ENCODE results near the gene ZYX.
"Not testable (repeated sequence)": the region's sequence is repeated elsewhere in the genome, so short reads cannot be mapped to it uniquely, and the experiment has no call there.

Gene ZYX

DNA sequence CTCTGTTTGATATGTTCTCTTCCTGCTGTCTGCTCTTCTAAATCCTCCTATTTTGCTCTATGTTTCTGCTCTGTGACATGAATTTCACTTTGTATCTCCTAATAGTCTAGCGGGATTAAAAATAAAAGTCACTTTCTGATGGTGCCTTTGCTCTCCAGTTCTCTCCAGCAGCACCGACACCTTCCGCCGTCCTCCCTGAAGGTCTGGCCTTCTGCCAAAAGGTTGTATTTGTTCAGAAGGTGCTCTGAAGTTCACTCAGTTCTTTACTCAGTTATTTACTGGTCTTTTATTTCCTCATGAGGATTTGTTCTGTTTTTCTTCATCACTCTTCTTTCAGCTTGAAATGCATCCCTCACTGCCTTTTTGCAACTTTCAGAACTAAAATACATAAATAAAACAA is 38.7 kb downstream of the ZYX start:
- no peak for FAIRE-seq

DNA sequence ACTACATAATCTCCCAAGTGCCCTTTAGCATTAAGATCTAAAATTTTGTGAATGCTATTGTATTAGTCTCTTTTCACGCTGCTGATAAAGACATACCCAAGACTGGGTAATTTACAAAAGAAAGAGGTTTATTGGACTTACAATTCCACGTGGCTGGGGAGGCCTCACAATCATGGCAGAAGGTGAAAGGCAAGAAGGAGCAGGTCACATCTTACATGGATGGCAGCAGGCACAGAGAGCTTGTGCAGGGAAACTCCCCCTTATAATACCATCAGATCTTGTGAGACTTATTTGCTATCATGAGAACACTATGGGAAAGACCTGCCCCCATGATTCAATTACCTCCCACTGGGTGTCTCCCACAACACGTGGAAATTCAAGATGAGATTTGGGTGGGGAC is 39.5 kb downstream of the ZYX start:
- FAIRE-seq = not testable (repeated sequence)

- FAIRE-seq = no peak
Measured at GRCh38 chr7:143422033-143422432, 40.9 kb downstream of the ZYX start.

DNA sequence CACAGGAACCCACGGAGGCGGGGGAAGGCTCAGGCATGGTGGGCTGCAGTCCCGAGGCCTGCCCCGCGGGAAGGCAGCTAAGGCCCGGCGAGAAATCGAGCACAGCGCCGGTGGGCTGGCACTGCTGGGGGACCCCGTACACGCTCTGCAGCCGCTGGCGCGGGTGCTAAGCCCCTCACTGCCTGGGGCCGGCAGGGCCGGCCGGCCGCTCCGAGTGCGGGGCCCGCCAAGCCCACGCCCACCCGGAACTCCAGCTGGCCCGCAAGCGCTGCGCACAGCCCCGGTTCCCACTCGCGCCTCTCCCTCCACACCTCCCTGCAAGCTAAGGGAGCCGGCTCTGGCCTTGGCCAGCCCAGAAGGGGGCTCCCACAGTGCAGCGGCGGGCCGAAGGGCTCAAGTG is 43.3 kb downstream of the ZYX start:
- not testable (repeated sequence) for FAIRE-seq

DNA sequence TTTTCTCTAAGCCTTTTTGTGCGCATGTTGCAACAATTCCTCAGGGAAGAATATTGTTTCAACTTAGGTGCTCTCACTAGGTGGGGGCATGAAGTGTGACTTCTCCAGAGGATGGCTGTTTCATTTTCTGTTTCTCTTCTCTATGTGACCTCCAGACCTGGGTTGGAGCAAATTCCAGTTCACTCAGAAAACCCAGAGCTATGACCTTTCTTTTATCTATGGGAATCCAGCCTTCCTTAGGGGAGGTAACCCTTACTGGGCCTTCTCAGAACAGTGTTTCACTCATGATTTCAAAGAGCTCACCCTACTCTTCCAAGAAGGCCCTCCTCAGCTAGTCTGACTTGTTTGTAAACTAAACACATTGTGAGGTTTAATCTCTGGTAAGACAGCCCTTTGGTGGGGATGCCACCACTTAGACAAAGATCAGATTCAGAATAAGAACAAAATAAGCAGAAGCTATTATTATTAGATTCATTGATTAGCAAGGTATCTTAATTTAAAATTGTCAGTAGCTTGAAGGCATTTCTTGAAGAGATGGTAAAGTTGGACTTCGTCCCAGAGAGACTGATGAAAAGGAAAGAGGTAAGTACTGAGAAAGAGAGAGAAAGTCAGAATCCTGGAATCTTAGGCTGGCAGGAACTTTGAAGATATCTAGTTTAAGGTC is 45.5 kb downstream of the ZYX start:
- FAIRE-seq = no peak

- FAIRE-seq = no peak
Measured at GRCh38 chr7:143429770-143430698, 48.9 kb downstream of the ZYX start.

- FAIRE-seq = no peak
Measured at GRCh38 chr7:143431109-143431508, 50.0 kb downstream of the ZYX start.

DNA sequence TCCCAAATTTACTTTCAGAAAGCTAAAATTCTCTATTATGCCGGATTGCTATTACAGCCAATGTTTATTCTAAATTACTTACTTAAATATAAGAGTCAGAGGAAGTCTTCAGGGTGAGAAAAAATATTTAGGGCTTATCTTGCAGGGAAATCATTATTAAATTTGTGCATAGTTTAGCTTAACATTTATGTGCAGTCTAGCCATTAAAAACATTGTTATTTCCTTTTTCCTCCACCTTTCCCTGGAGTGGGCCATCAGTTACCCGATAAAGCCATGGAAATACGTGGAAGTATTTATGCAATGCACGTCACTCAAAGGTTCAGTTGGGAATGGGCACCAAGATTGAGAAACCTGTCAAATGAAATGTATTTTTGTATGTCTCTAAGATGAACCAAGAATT is 52.6 kb downstream of the ZYX start:
- FAIRE-seq = no peak

DNA sequence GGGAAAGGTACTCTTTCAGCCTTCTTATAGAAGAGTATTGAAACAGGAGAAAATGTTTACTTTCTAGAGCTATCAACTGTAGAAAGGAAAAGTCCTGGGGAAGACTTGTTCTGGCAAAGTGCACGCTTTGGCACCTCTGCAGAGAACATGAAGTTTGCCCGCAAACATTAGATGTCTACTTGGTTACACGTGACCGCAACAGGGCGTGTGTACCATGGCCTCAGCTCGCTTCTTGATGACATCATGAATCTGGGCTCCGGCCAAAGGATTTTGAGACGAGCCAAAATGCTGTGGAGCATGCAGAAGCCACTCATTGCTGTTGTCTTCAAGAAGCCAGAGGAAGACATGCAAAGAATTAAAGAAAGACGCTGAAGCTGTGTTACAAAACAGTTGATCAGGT is 53.5 kb downstream of the ZYX start:
- no peak for FAIRE-seq

DNA sequence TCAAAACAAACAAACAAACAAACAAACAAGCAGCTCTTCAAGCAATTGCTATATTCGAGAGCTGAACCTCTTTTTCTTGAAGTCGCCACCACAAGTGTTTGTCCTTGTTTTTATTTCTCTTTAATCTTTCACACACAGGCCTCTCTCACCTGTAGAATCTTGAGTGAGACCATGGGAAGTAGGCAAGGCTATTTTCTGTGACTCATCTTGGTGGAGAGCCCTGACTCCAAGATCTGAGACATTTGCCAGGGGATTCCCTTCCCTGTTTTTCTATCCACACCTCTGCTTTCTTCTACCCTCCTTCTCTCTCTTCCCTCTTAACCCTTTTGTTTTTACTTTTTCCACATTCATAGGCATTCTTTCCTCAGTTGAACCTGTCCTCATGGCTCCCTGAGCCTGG is 54.1 kb downstream of the ZYX start:
- FAIRE-seq = no peak

DNA sequence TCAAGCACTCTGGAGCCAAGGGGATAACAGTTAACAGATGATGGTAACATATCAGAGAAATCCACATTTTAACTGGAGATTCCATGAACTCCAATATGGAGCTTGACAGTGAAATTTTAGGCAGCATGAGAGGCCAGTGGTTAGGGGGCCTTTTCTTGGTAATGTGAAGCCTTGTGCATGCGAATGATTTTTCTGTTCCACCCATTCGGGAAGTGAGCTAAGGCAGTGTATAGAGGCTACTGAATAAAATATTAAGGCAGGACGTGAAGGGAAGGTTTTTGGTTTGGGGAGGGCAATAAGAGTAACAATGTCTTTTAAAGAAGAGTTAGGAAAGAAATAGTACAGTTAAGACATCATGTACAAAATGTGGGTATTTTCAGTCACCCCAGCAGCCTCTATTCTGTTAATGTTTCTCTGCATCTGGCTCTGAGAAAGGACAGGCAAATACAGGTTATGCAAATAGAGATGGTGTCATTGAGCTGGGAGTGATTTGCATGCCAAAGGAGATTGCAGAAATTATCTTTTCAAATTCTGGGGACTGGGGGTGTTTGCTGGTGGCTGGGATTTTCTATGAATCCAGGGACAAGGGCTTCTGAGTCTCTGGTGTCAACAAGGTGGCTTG is 55.3 kb downstream of the ZYX start:
- FAIRE-seq = no peak

- FAIRE-seq = no peak
Measured at GRCh38 chr7:143437578-143437977, 56.4 kb downstream of the ZYX start.

DNA sequence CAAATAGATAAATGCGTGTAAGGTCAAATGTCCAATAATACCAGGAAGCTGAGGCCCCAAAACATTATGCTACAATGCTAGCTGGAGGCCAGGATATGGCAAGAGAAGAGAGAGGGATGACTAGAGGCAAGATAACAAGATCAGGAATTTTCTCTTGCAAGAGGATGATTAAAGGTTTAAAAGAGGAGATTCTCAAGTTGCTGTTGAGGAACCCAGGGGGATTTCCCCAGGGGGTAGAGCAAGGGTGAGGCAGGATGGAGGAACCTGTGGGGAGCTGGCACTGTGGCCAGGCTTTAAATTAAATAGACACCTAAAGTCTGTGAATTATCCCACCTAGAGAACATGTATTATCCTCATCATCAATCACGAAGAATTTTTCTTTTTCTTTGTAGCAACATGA is 58.7 kb downstream of the ZYX start:
- no peak for FAIRE-seq

Data from islet of Langerhans (tissue), 1 donor.